Upper lobe of right lung (tissue), 1 donor: ENCODE results near the gene PCDHA5. TPM values are rescaled to one million over a fixed set of nuclear protein-coding genes. Genes with fewer than 3 reads are reported as not detected.
"Not testable (repeated sequence)": the region's sequence is repeated elsewhere in the genome, so short reads cannot be mapped to it uniquely, and the experiment has no call there.

ENCODE experiments used
- ATAC-seq: fragments of 200-7000 bp; cut with Tn5 transposase; one replicate; pipeline ENCODE4 v1.9.1; 2020; ENCODE audit warnings: mild to moderate bottlenecking, moderate library complexity
- DNase-seq: peaks from one replicate; pipeline ENCODE4 v3.0.0-alpha.2; 2020
- H3K27ac ChIP-seq: fragments of 200-600 bp; one replicate; pipeline ENCODE4 v1.8.0; 2022
- H3K27me3 ChIP-seq: fragments of 200-600 bp; one replicate; pipeline ENCODE4 v1.8.0; 2022; ENCODE audit warnings: mild to moderate bottlenecking
- H3K36me3 ChIP-seq: fragments of 200-600 bp; one replicate; pipeline ENCODE4 v1.8.0; 2022
- H3K4me1 ChIP-seq: fragments of 200-600 bp; one replicate; pipeline ENCODE4 v1.8.0; 2022
- H3K4me3 ChIP-seq: fragments of 200-600 bp; one replicate; pipeline ENCODE4 v1.8.0; 2022; ENCODE audit warnings: mild to moderate bottlenecking
- H3K9me3 ChIP-seq: fragments of 200-600 bp; one replicate; pipeline ENCODE4 v1.8.0; 2022
- CTCF ChIP-seq: fragments of 200-600 bp; IDR thresholded peaks from one replicate; pipeline ENCODE4 v1.8.0; 2022; ENCODE audit warnings: antibody characterized with exemption
- intact Hi-C: fragments of 100-400 bp; cut with DNase I; formaldehyde crosslinking; loops from one replicate; pipeline ENCODE4 v1.11.0; 2022
- total RNA-seq: library from RNA; stranded (reverse); fragmentation: NEBNext Ultra II Directional; extraction: Animal tissue kit (Norgen Biotek cat#: 25700); gene quantifications from one replicate; pipeline ENCODE4 v1.2.1, GENCODE V29; 2021
- donor health status: DM: no; HTN: yes; CAD: no; lungs with severe emphysema.

PCDHA5 gene
- total RNA-seq, 1 donor from 2014 or later, result 0.43 TPM

GRCh38 chr5:140802781-140803271, 18.6 kb upstream of the PCDHA5 start:
- H3K36me3 ChIP-seq, result no peaks in the 10 kb centered on the region
- intact Hi-C loops, result no loop called here
- no peak for DNase-seq
- no peaks in the 10 kb centered on the region for H3K9me3 ChIP-seq
- peaks cover 10% of the 10 kb centered on the region for H3K27me3 ChIP-seq
- ATAC-seq, result no peak
- no peaks in the 10 kb centered on the region for H3K4me1 ChIP-seq
- H3K4me3 ChIP-seq, result no peak overlapping the region
- TF ChIP-seq CTCF, result no peak
- H3K27ac ChIP-seq, result no peak overlapping the region

DNA sequence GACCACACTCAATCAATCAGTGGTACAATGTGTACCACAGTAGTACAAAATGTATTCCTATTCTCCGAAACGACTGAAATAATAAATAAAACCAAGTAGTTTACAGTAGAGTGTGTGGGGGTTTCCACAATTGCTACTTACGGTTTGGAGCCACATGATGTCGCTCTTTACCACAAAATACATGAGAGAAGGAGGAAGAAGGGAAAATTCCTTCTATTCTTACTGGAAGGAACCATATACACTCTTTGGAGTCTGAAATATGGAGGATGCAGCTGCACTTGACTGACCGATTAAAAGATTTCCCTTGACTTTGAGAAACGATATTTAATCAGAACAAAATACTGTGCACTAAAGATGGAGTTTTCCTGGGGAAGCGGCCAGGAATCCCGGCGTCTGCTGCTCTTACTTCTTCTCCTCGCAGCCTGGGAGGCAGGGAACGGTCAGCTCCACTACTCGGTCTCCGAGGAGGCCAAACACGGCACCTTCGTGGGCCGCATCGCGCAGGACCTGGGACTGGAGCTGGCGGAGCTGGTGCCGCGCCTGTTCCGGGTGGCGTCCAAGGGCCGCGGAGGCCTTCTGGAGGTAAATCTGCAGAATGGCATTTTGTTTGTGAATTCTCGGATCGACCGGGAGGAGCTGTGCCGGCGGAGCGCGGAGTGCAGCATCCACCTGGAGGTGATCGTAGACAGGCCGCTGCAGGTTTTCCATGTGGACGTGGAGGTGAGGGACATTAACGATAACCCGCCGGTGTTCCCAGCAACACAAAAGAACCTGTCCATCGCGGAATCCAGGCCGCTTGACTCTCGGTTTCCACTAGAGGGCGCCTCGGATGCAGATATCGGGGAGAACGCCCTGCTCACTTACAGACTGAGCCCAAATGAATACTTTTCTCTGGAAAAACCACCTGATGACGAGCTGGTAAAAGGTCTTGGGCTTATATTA, 14.3 kb upstream of the PCDHA5 start, which contains the start of gene PCDHA4:
Gene PCDHA4, plus strand, starts transcription at position 235 of the 942 bp plus-strand sequence.
- Histone ChIP-seq H3K27me3 (peaks cover 3% of the 10 kb centered on the region), H3K4me1 (no peaks in the 10 kb centered on the region), H3K4me3 (peak within 1 kb of the TSS; percentile 46), H3K27ac (no peak within 1 kb of the TSS), H3K36me3 (no peaks in the 10 kb centered on the region), H3K9me3 (no peaks in the 10 kb centered on the region)
- DNase-seq (peak; percentile 65), ATAC-seq (peak; percentile 77)
- intact Hi-C loops, result no loop called here
- peak; percentile 45 for TF ChIP-seq CTCF

- H3K27ac ChIP-seq, H3K36me3 ChIP-seq, H3K27me3 ChIP-seq, ATAC-seq, intact Hi-C loops, H3K9me3 ChIP-seq, H3K4me1 ChIP-seq, H3K4me3 ChIP-seq: not testable (repeated sequence)
- peak; percentile 56 for DNase-seq
Observed at GRCh38 chr5:140808241-140808888, 13.0 kb upstream of the PCDHA5 start.

GRCh38 chr5:140808889-140809291, 12.5 kb upstream of the PCDHA5 start:
- H3K27me3 ChIP-seq, result no peaks in the 10 kb centered on the region
- ATAC-seq (no peak), DNase-seq (peak; percentile 53)

DNA sequence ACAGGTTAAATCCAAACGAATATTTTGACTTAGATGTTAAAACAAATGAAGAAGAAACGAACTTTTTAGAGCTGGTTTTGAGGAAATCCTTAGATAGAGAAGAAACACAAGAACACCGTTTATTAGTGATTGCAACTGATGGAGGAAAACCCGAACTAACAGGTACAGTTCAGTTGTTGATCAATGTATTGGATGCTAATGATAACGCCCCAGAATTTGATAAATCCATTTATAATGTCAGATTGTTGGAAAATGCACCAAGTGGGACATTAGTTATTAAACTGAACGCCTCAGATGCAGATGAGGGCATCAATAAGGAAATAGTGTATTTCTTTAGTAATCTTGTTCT, 842 bp downstream of the PCDHA5 start:
- intact Hi-C loops, result no loop called here
- no peak for ATAC-seq

More at GRCh38 chr5:140808889-140809291, 12.5 kb upstream of the PCDHA5 start:
- H3K4me1 ChIP-seq, result no peaks in the 10 kb centered on the region
- TF ChIP-seq CTCF, result no peak
- intact Hi-C loops, result no loop called here
- H3K27ac ChIP-seq, result no peak overlapping the region
- H3K36me3 ChIP-seq, result no peaks in the 10 kb centered on the region
- no peaks in the 10 kb centered on the region for H3K9me3 ChIP-seq
- H3K4me3 ChIP-seq, result no peak overlapping the region

GRCh38 chr5:140822969-140823368, 1.6 kb downstream of the PCDHA5 start:
- DNase-seq, H3K4me3 ChIP-seq, H3K9me3 ChIP-seq, H3K27ac ChIP-seq, ATAC-seq, intact Hi-C loops, H3K4me1 ChIP-seq, H3K36me3 ChIP-seq: not testable (repeated sequence)
- H3K27me3 ChIP-seq, result peaks cover 11% of the 10 kb centered on the region

More for the DNA sequence above, 842 bp downstream of the PCDHA5 start:
- H3K27ac ChIP-seq, result no peak overlapping the region
- no peak for DNase-seq
- TF ChIP-seq CTCF, result no peak
- H3K36me3 ChIP-seq, result no peaks in the 10 kb centered on the region
- no peak overlapping the region for H3K4me3 ChIP-seq
- H3K9me3 ChIP-seq, result no peaks in the 10 kb centered on the region
- H3K27me3 ChIP-seq, result peaks cover 4% of the 10 kb centered on the region
- no peaks in the 10 kb centered on the region for H3K4me1 ChIP-seq
